Cardiac fibroblast (primary cell): ENCODE measurements around the gene TEX54.
"Not testable (repeated sequence)": the region's sequence is repeated elsewhere in the genome, so short reads cannot be mapped to it uniquely, and the experiment has no call there.

Source experiments
- DNase-seq, 2 donors: peaks; one replicate each; pipeline versions ENCODE4 v3.0.0 to v3.0.0-alpha.2; 2010; ENCODE audit warnings: low read depth in 2 of 2
- H3K4me3 ChIP-seq, 2 donors: replicated peaks in 1 of 2; 1 replicate in 1 of 2; 2 replicates in 1 of 2; pipeline ENCODE4 v1.5.1; 2011; ENCODE audit warnings: low read depth in 2 of 2, low read length in 2 of 2, mild to moderate bottlenecking in 2 of 2, moderate library complexity in 1 of 2
- CTCF ChIP-seq: IDR thresholded peaks from one replicate; pipeline ENCODE4 v1.5.1; 2011; ENCODE audit warnings: low read depth, mild to moderate bottlenecking, low read length, inconsistent platforms

TEX54 gene

GRCh38 chr11:62860835-62861563, 28.4 kb upstream of the TEX54 start:
- TF ChIP-seq CTCF, result no peak
- H3K4me3 ChIP-seq, result no peak overlapping the region
- DNase-seq, result no peak

- H3K4me3 ChIP-seq, DNase-seq: not testable (repeated sequence)
These were observed 26.7 kb upstream of the TEX54 start for GRCh38 chr11:62859281-62859703.

GRCh38 chr11:62858201-62858600, 25.6 kb upstream of the TEX54 start:
- H3K4me3 ChIP-seq, result no peak overlapping the region
- TF ChIP-seq CTCF, result no peak

GRCh38 chr11:62857541-62857982, 24.9 kb upstream of the TEX54 start:
- H3K4me3 ChIP-seq, result no peak overlapping the region
- no peak for TF ChIP-seq CTCF
- DNase-seq, result no peak

More at GRCh38 chr11:62858201-62858600, 25.6 kb upstream of the TEX54 start:
- no peak for DNase-seq

GRCh38 chr11:62856333-62856895, 23.8 kb upstream of the TEX54 start:
- TF ChIP-seq CTCF, result no peak
- no peak for DNase-seq
- peak overlapping the region; percentile 82 to 85 for H3K4me3 ChIP-seq

- no peak for TF ChIP-seq CTCF
These were observed 23.1 kb upstream of the TEX54 start for GRCh38 chr11:62855571-62856332.

More at GRCh38 chr11:62855571-62856332, 23.1 kb upstream of the TEX54 start:
- peak overlapping the region; percentile 82 to 85 for H3K4me3 ChIP-seq
- DNase-seq, result peak; percentile 98 to 99
